ENCODE results near the gene SLIRP.

Gene SLIRP

DNA sequence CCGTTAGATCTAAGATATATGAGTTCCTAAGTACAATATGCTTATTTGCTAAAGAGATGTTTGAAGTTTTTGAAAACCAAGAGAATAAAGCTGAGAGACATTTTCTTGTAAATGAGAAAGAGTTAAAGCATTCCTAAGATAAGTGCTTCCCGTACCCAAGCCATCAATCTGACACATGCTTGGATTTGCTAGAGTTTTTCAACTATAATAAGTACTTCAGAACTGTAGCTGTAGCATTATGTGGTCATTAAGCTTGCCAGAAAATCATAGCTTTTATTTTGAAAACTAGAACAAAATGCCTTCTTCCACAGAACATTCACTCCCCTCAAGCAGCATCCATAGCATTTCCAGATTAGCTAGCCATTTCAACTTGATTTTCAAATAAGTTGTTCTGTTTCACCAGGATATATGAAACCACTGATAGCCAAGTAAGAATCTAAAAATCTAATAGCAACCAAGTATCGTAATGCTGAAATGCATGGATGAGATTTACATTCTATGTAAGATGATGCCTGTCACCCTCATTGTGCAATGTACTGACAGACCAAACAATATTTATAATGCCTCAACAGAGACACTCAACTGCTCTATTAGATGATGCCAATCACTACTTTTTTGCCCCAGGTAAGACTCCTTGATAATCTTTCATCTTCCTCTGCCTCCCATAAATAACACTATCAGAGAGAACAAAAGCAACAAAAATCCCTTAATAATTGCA, 45.1 kb downstream of the SLIRP start:
- TF ChIP-seq JUND (IDR thresholded peaks at IDR 0.05; ENCODE audit: low read depth), result no peak
- DNase-seq (ENCODE audit: low read depth in 1 of 2, low spot score in 1 of 2), result no peak
- in situ Hi-C loops (cut with HindIII; ENCODE audit: low pct_unique_long_range_greater_than_20kb, low sequenced_read_pairs), result no loop called here

DNA sequence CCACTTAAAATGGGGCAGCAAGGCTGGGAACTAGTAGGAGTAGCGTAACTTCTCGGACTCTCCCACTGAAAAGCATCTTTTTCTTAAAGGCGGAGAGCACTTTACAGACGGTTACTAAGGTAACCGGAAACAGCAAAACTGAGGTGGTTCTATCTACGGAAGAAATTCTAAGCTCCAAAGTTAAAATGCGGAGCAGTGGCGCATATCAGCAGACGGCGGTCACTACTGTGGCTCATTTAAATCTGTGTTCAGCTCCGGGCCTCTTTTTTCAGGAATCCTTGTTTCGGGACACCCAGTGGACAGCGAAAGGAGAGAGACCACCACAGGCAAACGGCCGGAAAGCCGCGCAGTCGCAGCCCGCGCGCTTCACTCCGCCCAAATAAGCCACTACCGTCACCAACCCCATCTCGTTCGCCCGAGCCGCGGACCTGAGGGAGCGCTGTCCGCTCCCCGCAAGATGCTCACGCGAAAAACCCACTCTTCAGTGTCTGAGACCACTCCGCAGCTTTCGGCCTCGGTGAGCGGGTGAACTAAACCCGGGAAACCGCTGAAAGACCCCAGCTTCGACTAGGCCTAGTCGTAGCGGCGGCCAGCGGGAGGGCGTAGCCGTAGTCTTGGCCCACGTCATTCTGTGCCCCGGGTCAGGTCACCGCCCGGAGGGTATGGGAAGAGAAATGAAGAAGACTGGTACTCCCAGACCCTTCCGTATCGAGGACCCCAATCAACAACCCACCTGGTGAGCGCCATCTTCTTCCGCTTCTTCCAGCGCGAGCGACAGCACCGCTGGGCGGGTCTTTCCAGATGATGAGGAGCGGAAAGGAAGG, 52.7 kb downstream of the SLIRP start, which contains the start of gene SNW1:
SNW1 (minus strand) TSS at position 776 of the 824 bp plus-strand sequence; CDS start at position 747, 29 bp downstream.
- TF ChIP-seq JUND (IDR thresholded peaks at IDR 0.05; ENCODE audit: low read depth), result no peak
- in situ Hi-C loops (cut with HindIII; ENCODE audit: low pct_unique_long_range_greater_than_20kb, low sequenced_read_pairs), result no loop called here
- peak; percentile 91 to 95 for DNase-seq (ENCODE audit: low read depth in 1 of 2, low spot score in 1 of 2)

DNA sequence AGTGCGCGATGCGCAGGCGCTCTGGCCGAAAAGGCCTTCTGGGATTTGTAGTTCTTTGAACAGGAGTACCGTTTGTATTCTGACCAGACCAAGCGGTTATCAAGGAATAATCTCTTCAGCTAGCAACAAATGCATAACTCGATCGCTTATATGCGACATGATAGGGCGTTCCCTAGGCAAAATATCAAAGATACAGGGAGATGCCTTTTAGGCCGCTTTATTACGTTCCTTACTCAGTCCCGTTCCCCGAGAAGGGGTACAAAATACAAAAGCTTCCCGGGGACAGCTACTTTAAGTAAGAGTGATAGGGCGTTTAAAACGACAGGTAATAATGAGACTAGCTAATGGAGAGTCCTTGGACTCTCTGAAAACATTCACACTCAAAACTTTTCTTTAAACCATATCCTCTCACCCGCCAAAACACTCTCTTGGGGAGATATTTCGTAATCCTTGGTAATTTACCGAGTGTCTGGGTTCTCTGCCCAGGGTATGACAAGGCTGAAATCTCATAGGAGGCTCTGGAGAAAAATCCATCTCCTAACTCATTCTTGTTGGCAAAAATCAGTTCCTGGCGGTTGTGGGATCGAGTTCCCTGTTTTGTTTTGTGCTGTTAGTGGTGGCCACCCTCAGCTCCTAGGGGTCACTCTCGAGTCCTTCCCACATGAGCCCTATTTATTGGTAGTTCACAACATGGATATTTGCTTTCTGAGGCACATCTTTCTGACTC, 53.5 kb downstream of the SLIRP start:
- in situ Hi-C loops (cut with HindIII; ENCODE audit: low pct_unique_long_range_greater_than_20kb, low sequenced_read_pairs), result no loop called here
- TF ChIP-seq JUND (IDR thresholded peaks at IDR 0.05; ENCODE audit: low read depth), result no peak
- peak in 1 of 2 experiments; percentile 55 for DNase-seq (ENCODE audit: low read depth in 1 of 2, low spot score in 1 of 2)

DNA sequence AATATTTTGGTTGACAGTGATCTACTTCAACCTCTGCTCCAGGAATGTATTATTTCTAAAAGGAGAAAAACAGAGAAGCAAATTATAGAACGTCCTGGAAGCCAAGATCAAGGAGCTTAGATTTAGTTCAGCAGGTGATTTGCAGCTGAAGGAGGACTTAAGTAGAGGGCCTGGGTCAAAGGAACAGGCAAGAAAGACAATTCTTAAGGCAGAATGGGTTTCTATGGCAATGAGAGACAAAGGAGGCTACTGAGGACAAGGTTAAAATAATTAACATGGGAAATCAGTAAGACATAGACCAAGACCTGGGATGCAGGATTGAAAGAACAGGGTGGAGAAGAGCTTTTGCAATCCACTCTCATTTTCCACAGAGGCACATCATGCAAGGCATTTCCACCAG, 55.4 kb downstream of the SLIRP start:
- no peak for DNase-seq (ENCODE audit: low read depth in 1 of 2, low spot score in 1 of 2)
- in situ Hi-C loops (cut with HindIII; ENCODE audit: low pct_unique_long_range_greater_than_20kb, low sequenced_read_pairs), result no loop called here
- no peak for TF ChIP-seq JUND (IDR thresholded peaks at IDR 0.05; ENCODE audit: low read depth)

DNA sequence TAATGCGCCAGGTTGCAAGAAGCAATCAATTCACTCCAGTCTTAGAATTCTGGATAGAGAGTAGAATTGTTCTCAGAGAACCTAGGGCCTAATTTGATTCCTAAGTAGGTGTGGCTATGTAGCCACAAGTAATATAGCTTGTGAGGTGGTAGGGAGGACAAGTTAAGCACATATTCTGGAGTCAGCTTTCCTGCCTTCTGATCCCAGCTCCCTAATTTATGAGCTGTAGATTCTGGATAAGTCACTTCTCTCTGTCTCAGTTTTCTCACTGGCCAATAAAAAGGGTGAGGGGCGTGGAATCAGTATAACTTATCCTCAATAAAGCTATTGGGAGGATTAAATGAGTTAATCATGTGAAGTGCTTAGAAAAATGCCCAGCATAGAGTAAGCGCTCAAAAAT, 56.1 kb downstream of the SLIRP start:
- TF ChIP-seq JUND (IDR thresholded peaks at IDR 0.05; ENCODE audit: low read depth), result no peak
- DNase-seq (ENCODE audit: low read depth in 1 of 2, low spot score in 1 of 2), result no peak
- in situ Hi-C loops (cut with HindIII; ENCODE audit: low pct_unique_long_range_greater_than_20kb, low sequenced_read_pairs), result no loop called here
